ENCODE data around the gene RAB7B. TPM values are rescaled to one million over a fixed set of nuclear protein-coding genes. Genes with fewer than 3 reads are reported as not detected.

The RAB7B gene
- total RNA-seq, 1 donor from 2014 or later = not detected

DNA sequence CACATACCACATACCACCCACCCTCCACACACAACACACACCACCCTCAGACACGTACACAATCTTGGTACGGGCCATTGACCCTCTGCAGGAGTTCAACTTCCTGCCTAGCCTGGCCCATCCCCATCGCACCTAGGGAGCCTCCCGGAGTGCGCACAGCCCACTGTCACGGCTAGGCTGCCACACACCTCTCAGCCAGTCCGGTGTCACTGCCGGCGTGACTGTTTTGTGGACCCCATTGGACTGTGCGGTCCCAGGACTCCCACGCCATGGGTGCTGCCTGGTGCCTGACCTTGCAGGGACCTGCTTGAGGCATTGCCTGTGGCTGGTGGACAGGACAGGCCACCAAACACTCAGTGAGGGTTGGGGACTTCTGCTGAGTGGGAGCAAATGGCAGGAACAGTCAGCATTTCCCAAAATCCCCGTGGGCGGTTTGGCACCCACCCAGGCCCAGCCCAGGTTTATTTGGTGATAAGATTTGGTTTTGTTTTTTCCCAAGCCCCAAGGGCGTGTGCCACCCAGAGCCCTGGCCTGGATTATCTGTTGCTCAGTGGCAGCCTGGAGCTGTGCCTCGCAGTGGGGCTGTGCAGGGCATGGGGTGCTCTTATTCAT is 27.7 kb downstream of the RAB7B start:
- DNase-seq (ENCODE audit: low read depth in 2 of 2) = no peak

GRCh38 chr1:205974712-205975111 is 28.5 kb downstream of the RAB7B start:
- DNase-seq (ENCODE audit: low read depth in 2 of 2) = no peak

- no peak for DNase-seq (ENCODE audit: low read depth in 2 of 2)
Observed at GRCh38 chr1:205973377-205974232, 29.6 kb downstream of the RAB7B start.

DNA sequence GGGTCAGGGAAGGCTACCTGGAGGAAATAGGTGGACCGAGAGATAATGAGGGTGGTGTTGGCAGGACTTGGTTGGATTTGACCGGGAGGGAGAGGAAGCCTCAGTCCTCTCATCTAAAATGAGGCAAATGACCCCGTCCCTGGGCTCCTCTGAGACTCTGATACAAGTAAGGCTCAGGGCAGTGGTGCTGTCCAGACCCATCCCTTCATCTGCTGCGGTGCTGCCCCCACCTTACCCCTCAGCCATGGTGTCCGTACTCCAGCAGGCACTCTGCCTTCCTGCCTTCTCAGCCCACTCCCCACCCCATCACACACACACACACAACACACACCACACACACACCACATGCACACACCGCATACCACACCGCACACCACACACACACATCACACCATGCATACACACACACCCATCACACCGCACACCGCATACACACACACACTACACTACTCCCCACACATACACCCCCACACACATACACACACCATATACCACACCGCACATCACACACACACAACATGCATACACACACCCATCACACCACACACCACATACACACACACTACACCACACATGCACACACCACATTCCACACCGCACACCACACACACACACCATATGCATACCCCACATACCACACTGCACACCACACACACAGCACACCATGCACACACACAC is 30.6 kb downstream of the RAB7B start:
- no peak for DNase-seq (ENCODE audit: low read depth in 2 of 2)

GRCh38 chr1:205972081-205972480 is 31.1 kb downstream of the RAB7B start:
- DNase-seq (ENCODE audit: low read depth in 2 of 2) = no peak

DNA sequence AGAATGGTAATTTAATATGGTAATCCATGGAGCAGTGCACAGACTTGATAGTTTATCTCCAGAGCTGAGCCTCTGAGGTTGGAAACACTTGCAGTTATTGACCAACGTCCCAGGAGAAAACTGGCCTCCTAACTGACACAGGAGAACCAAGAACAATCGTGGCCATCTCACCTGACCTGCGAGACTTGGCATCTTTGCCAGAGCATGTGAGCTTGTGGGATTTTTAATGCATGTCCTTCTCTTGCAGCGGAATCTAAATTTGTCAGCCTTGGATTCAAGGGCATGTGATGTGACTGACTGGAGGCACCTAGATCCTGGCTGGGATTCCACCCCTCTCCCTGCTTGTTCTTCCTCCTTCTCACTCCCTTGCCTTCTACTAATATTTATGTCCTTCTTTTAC is 32.1 kb downstream of the RAB7B start:
- DNase-seq (ENCODE audit: low read depth in 2 of 2) = no peak

DNA sequence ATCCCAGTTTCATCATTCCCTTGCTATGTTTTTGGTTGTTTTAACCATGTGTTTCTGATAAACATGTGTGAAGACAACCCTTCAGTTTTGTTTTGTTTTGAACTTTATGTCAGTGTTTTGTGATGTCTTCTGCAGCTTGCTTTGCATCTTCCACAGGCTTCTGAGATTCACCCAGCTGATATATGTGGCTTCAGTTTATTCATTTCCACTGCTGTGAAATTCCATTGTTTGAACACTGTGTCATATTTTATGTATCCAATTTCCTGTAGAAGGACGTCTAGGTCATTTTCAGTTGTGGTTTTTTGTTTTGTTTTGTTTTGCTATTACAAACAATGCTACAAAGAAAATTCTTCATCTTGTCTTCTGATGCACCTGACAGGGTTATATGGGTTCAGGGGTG is 32.7 kb downstream of the RAB7B start:
- peak; percentile 41 to 66 for DNase-seq (ENCODE audit: low read depth in 2 of 2)

DNA sequence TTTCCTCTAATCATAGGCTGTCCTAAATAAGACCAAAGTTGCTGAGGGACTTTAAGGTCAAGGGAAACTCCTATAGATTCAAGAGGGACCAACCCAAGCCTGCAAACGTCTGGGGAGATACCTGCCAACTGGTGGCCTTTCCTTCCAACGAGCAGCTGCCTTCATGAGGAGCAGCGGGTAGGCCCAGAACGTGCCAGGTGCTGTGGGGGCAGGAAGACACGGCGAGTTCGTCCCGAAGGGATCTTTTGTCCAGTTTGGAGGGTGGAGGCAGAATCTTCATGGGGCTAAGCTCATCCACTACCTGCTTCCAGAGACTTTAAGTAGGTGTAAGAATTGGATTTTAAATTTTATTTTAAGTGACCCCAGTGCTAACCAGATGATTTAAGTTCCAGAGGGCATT is 34.0 kb downstream of the RAB7B start:
- DNase-seq (ENCODE audit: low read depth in 2 of 2) = no peak

- no peak for DNase-seq (ENCODE audit: low read depth in 2 of 2)
Observed at GRCh38 chr1:205967554-205968335, 35.5 kb downstream of the RAB7B start.

DNA sequence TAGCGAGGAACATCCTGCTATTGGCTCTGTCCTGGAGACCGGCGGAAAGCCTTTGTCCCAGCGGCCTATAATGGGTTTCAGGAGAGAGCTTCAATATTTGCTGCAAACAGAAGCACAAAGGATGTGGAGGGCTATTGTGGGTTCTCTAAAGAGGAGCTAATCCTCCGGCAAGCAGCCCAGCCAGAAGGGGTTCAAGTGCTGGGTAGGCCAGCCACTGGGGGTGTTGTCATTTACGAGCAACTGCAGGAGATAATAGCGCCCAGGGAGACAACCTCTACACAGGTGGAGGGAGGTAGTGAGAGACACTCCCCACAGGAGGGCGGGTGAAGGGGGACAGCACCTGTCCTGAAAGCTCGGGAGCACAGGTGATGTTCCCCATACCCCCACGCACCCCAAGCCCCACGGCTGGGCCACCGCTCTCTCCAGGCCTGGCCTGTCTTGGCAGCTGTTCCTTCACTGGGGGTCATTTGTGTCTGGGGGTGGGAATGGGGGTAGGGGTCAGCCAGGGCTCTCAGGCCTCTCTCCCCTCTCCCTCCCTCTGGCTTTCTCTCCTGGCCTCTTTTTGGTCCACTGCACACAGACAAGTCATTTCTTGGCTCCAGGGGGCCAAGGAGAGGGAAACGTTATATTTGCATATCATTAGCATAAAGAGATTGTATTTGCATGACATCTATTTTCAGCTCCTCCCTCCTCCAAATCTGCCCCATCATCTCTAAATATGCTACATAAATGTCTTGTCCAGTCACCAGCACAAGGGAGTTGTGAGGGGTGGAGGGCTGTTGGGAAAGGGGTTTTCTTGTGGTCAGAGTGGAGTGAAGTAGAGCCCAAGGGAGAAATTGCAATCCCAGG is 37.9 kb downstream of the RAB7B start:
- DNase-seq (ENCODE audit: low read depth in 2 of 2) = no peak

DNA sequence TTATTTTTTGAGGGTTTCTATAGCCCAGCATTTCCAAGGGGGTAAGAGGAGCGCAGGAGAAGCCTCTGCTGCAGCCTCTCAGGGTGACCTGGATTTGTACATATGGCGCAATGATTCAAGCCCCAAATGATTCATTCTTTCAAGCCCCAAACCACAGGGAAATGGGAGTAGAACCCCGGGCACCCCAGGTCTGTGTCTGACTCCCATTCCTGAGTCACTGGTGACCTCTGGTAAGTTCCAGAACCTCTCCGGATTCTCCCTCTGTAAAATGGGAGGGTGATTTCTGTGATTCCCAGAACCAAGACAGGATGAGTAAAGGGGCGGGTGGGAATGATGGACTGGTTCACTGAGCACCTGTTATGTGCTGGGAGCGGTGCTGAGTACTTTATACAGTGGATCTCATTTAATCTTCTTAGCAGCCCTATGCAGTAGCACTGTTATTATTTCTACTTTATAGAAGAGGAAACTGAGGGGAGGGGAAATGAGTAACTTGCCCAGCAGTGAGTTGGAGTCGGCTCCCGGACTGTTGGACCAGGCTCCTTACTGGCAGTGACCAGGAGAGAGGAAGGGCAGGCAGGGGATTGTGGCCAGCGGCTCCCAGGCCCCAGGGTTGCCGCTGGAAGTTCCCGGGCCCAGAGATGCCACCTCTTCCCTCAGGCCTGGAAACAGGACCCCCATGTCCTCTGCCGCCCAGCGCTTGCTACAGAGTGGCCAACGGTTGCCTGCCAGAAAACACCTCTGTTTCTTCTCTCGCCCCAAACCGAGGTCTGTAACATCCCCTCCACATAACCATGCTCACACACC is 39.6 kb downstream of the RAB7B start:
- peak in 1 of 2 donors; percentile 77 for DNase-seq (ENCODE audit: low read depth in 2 of 2)

DNA sequence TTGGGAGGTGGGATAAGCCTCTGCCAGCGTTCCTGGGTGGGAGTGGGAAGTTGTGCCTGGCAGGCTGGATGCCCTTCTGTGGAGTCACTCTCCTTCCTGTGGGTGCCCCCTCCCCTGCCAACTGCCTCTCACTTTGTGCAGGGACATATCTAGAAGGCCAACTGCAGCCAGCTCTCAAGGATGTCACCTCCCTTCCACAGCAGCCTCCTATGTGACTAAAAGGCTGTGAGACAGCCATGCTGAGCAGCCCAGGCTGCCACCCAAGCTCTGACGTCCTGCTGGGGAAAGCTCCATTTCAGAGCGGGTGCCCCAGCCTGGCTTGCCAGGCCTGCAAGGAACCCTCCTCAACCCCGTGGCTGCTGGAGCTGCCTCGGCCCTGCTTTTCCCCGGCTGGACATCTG is 40.4 kb downstream of the RAB7B start:
- DNase-seq (ENCODE audit: low read depth in 2 of 2) = no peak

- peak in 1 of 2 donors; percentile 53 for DNase-seq (ENCODE audit: low read depth in 2 of 2)
Observed at GRCh38 chr1:205961991-205962820, 41.0 kb downstream of the RAB7B start.

DNA sequence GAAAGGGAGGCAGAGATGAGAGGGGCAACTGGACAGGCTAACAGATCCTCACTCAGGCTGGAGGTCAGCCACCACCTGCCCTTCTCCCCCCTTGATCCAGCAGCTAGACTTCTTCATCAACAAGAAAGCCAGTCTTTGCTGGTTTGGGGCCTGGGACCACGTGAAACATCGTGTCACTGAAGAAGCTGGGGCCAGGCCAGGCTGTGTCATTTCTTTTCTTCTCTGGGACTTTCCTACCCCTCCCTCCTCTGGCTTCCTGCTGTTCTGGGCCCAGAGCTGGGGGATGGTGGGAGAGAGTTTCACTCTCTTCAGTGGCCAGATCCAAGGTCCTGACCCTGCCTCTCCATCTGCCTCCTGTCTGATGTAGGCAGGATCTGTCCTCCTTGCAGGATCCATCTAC is 41.8 kb downstream of the RAB7B start:
- DNase-seq (ENCODE audit: low read depth in 2 of 2) = peak; percentile 31 to 79

DNA sequence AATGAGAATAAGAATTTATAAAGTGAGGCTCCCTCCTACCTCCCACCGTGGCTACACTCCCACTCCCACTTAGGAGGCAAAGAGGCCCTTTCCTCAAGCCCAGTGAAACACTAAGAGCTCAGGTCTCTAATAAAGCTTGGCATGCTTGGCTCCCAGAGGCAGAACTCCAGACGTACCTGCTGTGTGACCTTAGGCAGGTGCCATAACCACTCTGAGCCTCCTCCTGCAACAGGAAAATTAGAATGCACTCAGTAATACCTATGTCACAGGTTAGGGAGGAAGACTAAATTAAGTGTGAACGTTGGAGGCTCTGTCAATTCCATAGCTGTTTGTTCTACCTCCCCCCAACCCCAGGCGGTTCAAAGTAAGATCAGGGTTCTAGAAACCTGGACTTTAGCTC is 43.4 kb downstream of the RAB7B start:
- DNase-seq (ENCODE audit: low read depth in 2 of 2) = no peak

DNA sequence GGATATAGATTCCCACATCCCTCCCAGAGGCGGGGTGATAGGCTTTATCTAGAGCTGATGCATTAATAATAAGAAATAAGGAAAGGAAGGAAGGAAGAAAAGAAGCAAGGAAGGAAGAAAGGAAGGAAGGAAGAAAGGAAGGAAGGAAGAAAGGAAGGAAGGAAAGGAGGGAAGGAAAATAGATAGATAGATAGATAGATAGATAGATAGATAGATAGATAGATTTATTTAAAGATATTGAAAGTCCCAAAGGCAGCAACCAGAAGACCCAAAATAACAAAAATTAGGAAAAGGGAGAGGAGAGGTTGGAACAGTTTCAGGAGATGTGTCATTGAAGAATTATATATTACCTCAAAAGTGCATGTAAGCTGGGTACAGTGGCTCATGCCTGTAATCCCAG is 47.7 kb downstream of the RAB7B start:
- DNase-seq (ENCODE audit: low read depth in 2 of 2) = no peak

DNA sequence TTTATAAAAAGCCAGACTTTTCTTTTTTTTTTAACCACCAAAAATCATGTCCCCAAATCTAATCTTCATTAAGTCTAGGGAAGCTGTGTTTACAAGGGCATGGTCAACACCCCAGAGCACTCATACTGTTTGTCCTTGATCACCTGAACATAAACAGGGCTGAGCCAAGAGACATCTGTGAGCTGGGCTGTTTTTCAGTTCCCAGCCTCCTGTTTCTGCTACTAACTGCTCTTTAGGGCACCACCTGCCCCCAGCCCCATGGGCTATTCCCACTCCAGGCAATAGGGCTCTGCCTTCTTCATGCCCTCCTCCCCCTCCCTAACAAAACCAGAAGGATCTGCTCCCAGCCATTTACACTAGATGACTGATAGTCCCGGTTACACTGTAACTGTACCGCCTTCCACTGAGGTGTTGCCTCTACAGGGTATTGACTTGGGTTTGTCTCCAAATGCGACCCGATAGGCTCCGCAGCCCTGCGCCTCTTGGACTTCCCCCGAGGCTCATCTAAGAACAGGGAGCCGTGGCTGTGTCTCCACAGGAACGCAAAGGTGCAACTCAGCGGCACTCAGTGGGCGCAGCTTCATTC is 48.3 kb downstream of the RAB7B start:
- DNase-seq (ENCODE audit: low read depth in 2 of 2) = no peak

GRCh38 chr1:205951746-205952145 is 51.4 kb downstream of the RAB7B start:
- peak in 1 of 2 donors; percentile 34 for DNase-seq (ENCODE audit: low read depth in 2 of 2)

All from lung microvascular endothelial cell (primary cell).